Activated T-cell treated with anti-CD3 and anti-CD28 coated beads, Interleukin-2, amount 50 U/mL, for 4 hours (primary cell): Measurements from ENCODE around the gene ZC3H7B. TPM values are rescaled to one million over a fixed set of nuclear protein-coding genes. Genes with fewer than 3 reads are reported as not detected.

Experiments
- total RNA-seq, 3 donors: library from RNA; stranded (reverse); gene quantifications; one replicate each; pipeline ENCODE4 v1.2.1, GENCODE V29; 2021

The ZC3H7B gene
- total RNA-seq, 3 donors from 2014 or later: 57.0 to 62.4 (median 60.9) TPM

Other genes with a start within 250 kb of the ZC3H7B start
- 10 to 100 TPM; 43.7 to 52.0 (median 51.4) TPM for gene EP300, start 208.9 kb upstream of the ZC3H7B start, total RNA-seq
- gene L3MBTL2, start 96.2 kb upstream of the ZC3H7B start, total RNA-seq: 10 to 100 TPM; 57.4 to 57.8 (median 57.5) TPM
- gene CHADL, start 60.6 kb upstream of the ZC3H7B start, total RNA-seq: under 1 TPM; 0.24 to 0.86 (median 0.60) TPM
- 100 to 1,000 TPM; 191 to 205 (median 192) TPM for gene RANGAP1, start 15.3 kb upstream of the ZC3H7B start, total RNA-seq
- gene TEF, start 80.4 kb downstream of the ZC3H7B start, total RNA-seq: 1 to 10 TPM; 2.9 to 3.6 (median 3.0) TPM
- 10 to 100 TPM; 56.4 to 69.6 (median 61.0) TPM for gene TOB2, start 145.3 kb downstream of the ZC3H7B start, total RNA-seq
- 100 to 1,000 TPM; 138 to 164 (median 144) TPM for gene PHF5A, start 167.2 kb downstream of the ZC3H7B start, total RNA-seq
- 100 to 1,000 TPM; 128 to 133 (median 130) TPM for gene ACO2, start 167.6 kb downstream of the ZC3H7B start, total RNA-seq
- gene POLR3H, start 242.9 kb downstream of the ZC3H7B start, total RNA-seq: 100 to 1,000 TPM; 108 to 140 (median 109) TPM